DOHH2 (cell line): Measurements from ENCODE around the gene TLR2.

Experiments
- EZH2phosphoT487 ChIP-seq: fragments of 200-600 bp; sonication (generic); IDR thresholded peaks from 2 replicates; pipeline ENCODE4 v1.6.1; 2017; ENCODE audit warnings: borderline replicate concordance, mild to moderate bottlenecking, antibody characterized with exemption, low read length, moderate library complexity, mixed read lengths
- TF ChIP-seq, protein P1 (sequence below): fragments of 200-600 bp; sonication (generic); IDR thresholded peaks from one replicate; pipeline ENCODE4 v1.5.1; 2014; ENCODE audit warnings: antibody characterized with exemption, mild to moderate bottlenecking, low read depth, low read length; ENCODE audit not compliant: poor library complexity, severe bottlenecking

DNA sequence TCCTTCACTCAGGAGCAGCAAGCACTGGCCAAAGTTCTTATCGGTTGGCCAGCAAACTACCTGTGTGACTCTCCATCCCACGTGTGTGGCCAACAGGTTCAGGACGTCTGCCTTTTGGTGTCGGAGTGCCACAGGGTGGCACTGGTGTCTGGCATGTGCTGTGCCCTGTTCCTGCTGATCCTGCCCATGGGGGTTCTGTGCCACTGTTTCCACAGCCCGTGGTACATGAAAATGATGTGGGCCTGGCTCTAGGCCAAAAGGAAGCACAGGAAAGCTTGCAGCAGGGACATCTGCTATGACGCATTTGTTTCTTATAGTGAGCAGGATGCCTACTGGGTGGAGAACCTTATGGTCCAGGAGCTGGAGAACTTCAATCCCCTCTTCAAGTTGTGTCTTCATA, 4.6 kb upstream of the TLR2 start:
- TF ChIP-seq, protein P1, sequence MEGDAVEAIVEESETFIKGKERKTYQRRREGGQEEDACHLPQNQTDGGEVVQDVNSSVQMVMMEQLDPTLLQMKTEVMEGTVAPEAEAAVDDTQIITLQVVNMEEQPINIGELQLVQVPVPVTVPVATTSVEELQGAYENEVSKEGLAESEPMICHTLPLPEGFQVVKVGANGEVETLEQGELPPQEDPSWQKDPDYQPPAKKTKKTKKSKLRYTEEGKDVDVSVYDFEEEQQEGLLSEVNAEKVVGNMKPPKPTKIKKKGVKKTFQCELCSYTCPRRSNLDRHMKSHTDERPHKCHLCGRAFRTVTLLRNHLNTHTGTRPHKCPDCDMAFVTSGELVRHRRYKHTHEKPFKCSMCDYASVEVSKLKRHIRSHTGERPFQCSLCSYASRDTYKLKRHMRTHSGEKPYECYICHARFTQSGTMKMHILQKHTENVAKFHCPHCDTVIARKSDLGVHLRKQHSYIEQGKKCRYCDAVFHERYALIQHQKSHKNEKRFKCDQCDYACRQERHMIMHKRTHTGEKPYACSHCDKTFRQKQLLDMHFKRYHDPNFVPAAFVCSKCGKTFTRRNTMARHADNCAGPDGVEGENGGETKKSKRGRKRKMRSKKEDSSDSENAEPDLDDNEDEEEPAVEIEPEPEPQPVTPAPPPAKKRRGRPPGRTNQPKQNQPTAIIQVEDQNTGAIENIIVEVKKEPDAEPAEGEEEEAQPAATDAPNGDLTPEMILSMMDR = no peak
- no peak for TF ChIP-seq EZH2phosphoT487
